Gastroesophageal sphincter (tissue), 3 donors: Measurements from ENCODE around the gene NR6A1.

ENCODE experiments used
- CTCF ChIP-seq, 4 experiments: fragments of 200-600 bp in 2 of 4; fragments of 450-650 bp in 2 of 4; sonication (generic) in 1 of 4; IDR thresholded peaks; one replicate each; pipeline ENCODE4 v1.5.1; 2017 to 2019; ENCODE audit warnings: antibody characterized with exemption in 4 of 4, mild to moderate bottlenecking in 2 of 4, moderate library complexity in 2 of 4
- EP300 ChIP-seq: sonication (generic); formaldehyde crosslinking; IDR thresholded peaks from one replicate; pipeline ENCODE4 v1.6.1; 2017; ENCODE audit warnings: antibody characterized with exemption, mild to moderate bottlenecking
- POLR2A ChIP-seq, 2 donors: fragments of 450-650 bp; IDR thresholded peaks; one replicate each; pipeline ENCODE4 v1.6.1; 2017; ENCODE audit warnings: antibody characterized with exemption in 2 of 2, mild to moderate bottlenecking in 2 of 2, moderate library complexity in 1 of 2

- TF ChIP-seq POLR2A (IDR thresholded peaks at IDR 0.05) (no peak), CTCF (IDR thresholded peaks at IDR 0.05) (no peak), EP300 (no peak)
These were observed 47.8 kb downstream of the NR6A1 start for GRCh38 chr9:124723352-124723751.
